Measurements from ENCODE around the gene COL6A5. TPM values are rescaled to one million over a fixed set of nuclear protein-coding genes. Genes with fewer than 3 reads are reported as not detected.
A peak's percentile ranks its signal among the peaks of the same experiment; 100 is the strongest.
"Not testable (repeated sequence)": the region's sequence is repeated elsewhere in the genome, so short reads cannot be mapped to it uniquely, and the experiment has no call there.

Gene COL6A5
- total and polyA plus RNA-seq, 2 of the 13 experiments (the other 11 are each of a cell fraction or from before 2014, with no cell fraction given): not detected

DNA sequence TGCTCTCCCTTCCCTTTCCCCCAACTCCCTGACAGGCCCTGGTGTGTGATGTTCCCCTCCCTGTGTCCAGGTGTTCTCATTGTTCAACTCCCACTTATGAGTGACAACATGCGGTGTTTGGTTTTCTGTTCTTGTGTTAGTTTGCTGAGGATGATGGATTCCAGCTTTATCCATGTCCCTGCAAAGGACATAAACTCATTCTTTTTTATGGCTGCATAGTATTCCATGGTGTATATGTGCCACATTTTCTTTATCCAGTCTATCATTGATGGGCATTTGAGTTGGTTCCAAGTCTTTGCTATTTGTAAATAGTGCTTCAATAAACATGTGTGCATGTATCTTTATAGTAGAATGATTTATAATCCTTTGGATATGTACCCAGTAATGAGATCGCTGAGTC lies 2.8 kb downstream of the COL6A5 start:
- FAIRE-seq; H3K4me1 ChIP-seq (ENCODE audit: insufficient read depth, low read length); ATAC-seq; H2AFZ ChIP-seq (ENCODE audit: low read length); H3K36me3 ChIP-seq (replicated peaks in 1 of 2; ENCODE audit: control insufficient read depth in 1 of 2, insufficient read depth in 2 of 2, low read length in 2 of 2); H4K20me1 ChIP-seq (ENCODE audit: insufficient read depth, low read length); in situ Hi-C loops (cut with HindIII; ENCODE audit: extremely low pct_ligation_motif_present, low pct_unique_long_range_greater_than_20kb); H3K4me3 ChIP-seq (replicated peaks in 1 of 3; ENCODE audit: insufficient read depth in 1 of 3, low read depth in 2 of 3, low read length in 3 of 3); CTCF ChIA-PET (ENCODE audit: low intra/inter-chr PET ratio, low total read pairs); H3K9me3 ChIP-seq (ENCODE audit: low read length); H3K27ac ChIP-seq (ENCODE audit: extremely low read length, insufficient read depth, low read length); H3K79me2 ChIP-seq (ENCODE audit: insufficient read depth, low read length); POLR2A ChIA-PET; DNase-seq (ENCODE audit: low spot score); H3K9ac ChIP-seq (ENCODE audit: insufficient read depth, low read depth, low read length); intact Hi-C loops (cut with micrococcal nuclease; ENCODE audit: unreplicated experiment); H3K4me2 ChIP-seq (ENCODE audit: low read depth, low read length); BruUV-seq (replicated peaks): not testable (repeated sequence)
- WGBS (ENCODE audit: low lambda C conversion rate): 3% methylated on average over 2 of the region's 2 CpGs
- peaks cover 0 to 15% of the 10 kb centered on the region in 2 experiments; a peak in 2 of 5 replicates for H3K27me3 ChIP-seq (ENCODE audit: control insufficient read depth in 1 of 2, insufficient read depth in 2 of 2, low read length in 2 of 2)

DNA sequence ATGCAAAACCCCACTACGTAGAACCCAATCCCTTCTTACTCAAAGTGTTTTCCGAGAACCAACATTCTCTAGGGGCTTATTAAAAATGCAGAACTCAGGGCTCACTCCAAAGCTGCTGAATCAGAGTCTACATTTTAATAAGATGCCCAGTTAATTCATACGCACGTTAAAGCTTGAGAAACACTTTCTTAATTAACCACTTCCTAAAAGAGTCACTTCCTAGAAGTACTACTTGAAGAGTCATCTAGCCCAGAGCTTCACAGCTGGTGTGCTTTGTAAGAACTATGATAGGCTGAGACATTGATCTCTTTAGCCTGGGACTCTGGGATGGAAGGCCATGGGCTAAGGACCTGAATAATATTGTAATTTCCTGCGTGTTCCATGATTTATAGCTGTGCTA lies 9.0 kb downstream of the COL6A5 start:
- ATAC-seq: no peak
- no peak for DNase-seq (ENCODE audit: low spot score)
- TF ChIP-seq ATF5 (CRISPR knock-in tag; IDR thresholded peaks at IDR 0.05; ENCODE audit: low read depth): no peak
- BruUV-seq (replicated peaks): no TSS peak
- intact Hi-C loops (cut with micrococcal nuclease; ENCODE audit: unreplicated experiment) (no loop called here), in situ Hi-C loops (cut with HindIII; ENCODE audit: extremely low pct_ligation_motif_present, low pct_unique_long_range_greater_than_20kb) (no loop called here)
- Histone ChIP-seq H3K4me2 (ENCODE audit: low read depth, low read length) (no peak overlapping the region), H3K9ac (ENCODE audit: insufficient read depth, low read depth, low read length) (no peak overlapping the region), H3K27me3 (ENCODE audit: control insufficient read depth in 1 of 2, insufficient read depth in 2 of 2, low read length in 2 of 2) (no peaks in the 10 kb centered on the region), H3K27ac (ENCODE audit: extremely low read length, insufficient read depth, low read length) (no peak overlapping the region), H3K79me2 (ENCODE audit: insufficient read depth, low read length) (no peaks in the 10 kb centered on the region), H3K9me3 (ENCODE audit: low read length) (no peaks in the 10 kb centered on the region), H2AFZ (ENCODE audit: low read length) (no peak overlapping the region), H3K36me3 (replicated peaks in 1 of 2; ENCODE audit: control insufficient read depth in 1 of 2, insufficient read depth in 2 of 2, low read length in 2 of 2) (no peaks in the 10 kb centered on the region), H4K20me1 (ENCODE audit: insufficient read depth, low read length) (no peaks in the 10 kb centered on the region), H3K4me3 (replicated peaks in 1 of 3; ENCODE audit: insufficient read depth in 1 of 3, low read depth in 2 of 3, low read length in 3 of 3) (no peak overlapping the region), H3K4me1 (ENCODE audit: insufficient read depth, low read length) (no peaks in the 10 kb centered on the region)
- no peak for FAIRE-seq
- ChIA-PET CTCF (ENCODE audit: low intra/inter-chr PET ratio, low total read pairs) (no interaction called here), POLR2A (no interaction called here)
- WGBS (ENCODE audit: low lambda C conversion rate): 25% methylated on average over 5 of the region's 5 CpGs

DNA sequence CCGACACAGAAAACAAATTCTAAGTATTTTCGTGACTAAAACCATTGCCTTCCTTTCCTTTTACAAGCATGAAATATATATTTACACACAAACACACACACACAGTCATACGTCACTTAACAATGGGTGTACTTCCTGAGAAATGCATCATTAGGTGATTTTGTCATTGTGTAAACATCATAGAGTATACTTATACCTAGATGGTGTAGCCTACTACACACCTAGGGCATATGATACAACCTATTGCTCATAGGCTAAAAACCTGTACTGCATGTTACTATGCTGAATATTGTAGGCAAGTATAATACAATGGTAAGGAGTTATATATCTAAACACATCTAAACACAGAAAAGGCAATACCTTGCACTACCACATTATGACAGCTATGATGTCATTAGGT lies 28.6 kb downstream of the COL6A5 start:
- in situ Hi-C loops (cut with HindIII; ENCODE audit: extremely low pct_ligation_motif_present, low pct_unique_long_range_greater_than_20kb): no loop called here
- no TSS peak for BruUV-seq (replicated peaks)
- no peaks in the 10 kb centered on the region for H3K27me3 ChIP-seq (ENCODE audit: control insufficient read depth in 1 of 2, insufficient read depth in 2 of 2, low read length in 2 of 2)
- ChIA-PET CTCF (ENCODE audit: low intra/inter-chr PET ratio, low total read pairs) (no interaction called here), POLR2A (no interaction called here)
- 7% methylated on average over 3 of the region's 3 CpGs for WGBS (ENCODE audit: low lambda C conversion rate)
- no peak overlapping the region for H3K4me3 ChIP-seq (replicated peaks in 1 of 3; ENCODE audit: insufficient read depth in 1 of 3, low read depth in 2 of 3, low read length in 3 of 3)
- no peaks in the 10 kb centered on the region for H3K79me2 ChIP-seq (ENCODE audit: insufficient read depth, low read length)
- H3K4me1 ChIP-seq (ENCODE audit: insufficient read depth, low read length): no peaks in the 10 kb centered on the region
- no peak for FAIRE-seq
- intact Hi-C loops (cut with micrococcal nuclease; ENCODE audit: unreplicated experiment): no loop called here
- no peak overlapping the region for H3K4me2 ChIP-seq (ENCODE audit: low read depth, low read length)
- DNase-seq (ENCODE audit: low spot score): no peak
- no peak overlapping the region for H3K9ac ChIP-seq (ENCODE audit: insufficient read depth, low read depth, low read length)
- H3K27ac ChIP-seq (ENCODE audit: extremely low read length, insufficient read depth, low read length): no peak overlapping the region
- no peaks in the 10 kb centered on the region for H4K20me1 ChIP-seq (ENCODE audit: insufficient read depth, low read length)
- no peak for ATAC-seq
- no peak overlapping the region for H2AFZ ChIP-seq (ENCODE audit: low read length)
- H3K36me3 ChIP-seq (replicated peaks in 1 of 2; ENCODE audit: control insufficient read depth in 1 of 2, insufficient read depth in 2 of 2, low read length in 2 of 2): no peaks in the 10 kb centered on the region
- no peaks in the 10 kb centered on the region for H3K9me3 ChIP-seq (ENCODE audit: low read length)
- TF ChIP-seq ZMAT3 (CRISPR knock-in tag; conservative IDR thresholded peaks at IDR 0.05) (no peak), ATF7 (IDR thresholded peaks at IDR 0.05) (peak; percentile 45), ATF7 (CRISPR knock-in tag; IDR thresholded peaks at IDR 0.05) (no peak), ZNF160 (CRISPR knock-in tag; IDR thresholded peaks at IDR 0.05) (no peak), XBP1 (CRISPR knock-in tag; IDR thresholded peaks at IDR 0.05) (no peak), NFYB (CRISPR knock-in tag; IDR thresholded peaks at IDR 0.05) (no peak), ZEB1 (IDR thresholded peaks at IDR 0.05; ENCODE audit: insufficient replicate concordance, low read depth) (no peak), AKAP8 (CRISPR knock-in tag; IDR thresholded peaks at IDR 0.05) (no peak), ZNF451 (CRISPR knock-in tag; IDR thresholded peaks at IDR 0.05) (no peak)
